Neutrophil (primary cell): ENCODE measurements around the gene C14orf119.

Experiments used
- H3K27ac ChIP-seq: fragments of 200-600 bp; sonication (generic); 2 replicates; pipeline ENCODE4 v1.5.1; 2016; ENCODE audit warnings: mild to moderate bottlenecking, moderate library complexity
- H3K27me3 ChIP-seq: fragments of 200-600 bp; sonication (generic); 2 replicates; pipeline ENCODE4 v1.6.0; 2016; ENCODE audit warnings: mild to moderate bottlenecking
- H3K36me3 ChIP-seq: fragments of 200-600 bp; sonication (generic); 2 replicates; pipeline ENCODE4 v1.5.1; 2017
- H3K4me1 ChIP-seq, 2 experiments: fragments of 200-600 bp in 1 of 2; sonication (generic) in 1 of 2; 1 replicate in 1 of 2; 2 replicates in 1 of 2; pipeline versions ENCODE4 v1.5.1 to v1.6.1; 2013 to 2016; ENCODE audit warnings: low read depth in 1 of 2, low read length in 1 of 2, mild to moderate bottlenecking in 1 of 2, moderate library complexity in 1 of 2; ENCODE audit not compliant: control insufficient read depth in 1 of 2, insufficient read depth in 1 of 2
- H3K4me3 ChIP-seq, 2 experiments: fragments of 200-600 bp in 1 of 2; sonication (generic) in 1 of 2; 1 replicate in 1 of 2; 2 replicates in 1 of 2; pipeline ENCODE4 v1.5.1; 2013 to 2016; ENCODE audit warnings: low read depth in 1 of 2, low read length in 1 of 2, mild to moderate bottlenecking in 1 of 2, moderate library complexity in 1 of 2
- H3K9me3 ChIP-seq: fragments of 200-600 bp; sonication (generic); 2 replicates; pipeline ENCODE4 v1.5.1; 2016
- CTCF ChIP-seq: fragments of 200-600 bp; sonication (generic); IDR thresholded peaks from 2 replicates; pipeline ENCODE4 v1.5.1; 2016; ENCODE audit warnings: antibody characterized with exemption

Gene C14orf119

GRCh38 chr14:23066368-23066767 is 28.9 kb upstream of the C14orf119 start:
- Histone ChIP-seq H3K36me3 (peaks cover 83% of the 10 kb centered on the region), H3K27me3 (no peaks in the 10 kb centered on the region), H3K4me3 (no peak overlapping the region), H3K4me1 (peaks cover 22 to 26% of the 10 kb centered on the region in 2 experiments), H3K9me3 (no peaks in the 10 kb centered on the region), H3K27ac (no peak overlapping the region)
- TF ChIP-seq CTCF = no peak

GRCh38 chr14:23066855-23067744 is 28.2 kb upstream of the C14orf119 start:
- Histone ChIP-seq H3K27me3 (no peaks in the 10 kb centered on the region), H3K36me3 (peaks cover 79% of the 10 kb centered on the region), H3K4me1 (peaks cover 29 to 34% of the 10 kb centered on the region in 2 experiments), H3K27ac (no peak overlapping the region), H3K9me3 (no peaks in the 10 kb centered on the region), H3K4me3 (no peak overlapping the region)
- no peak for TF ChIP-seq CTCF

- no peak for TF ChIP-seq CTCF
- peaks cover 33 to 37% of the 10 kb centered on the region in 2 experiments for H3K4me1 ChIP-seq
- no peaks in the 10 kb centered on the region for H3K9me3 ChIP-seq
- H3K4me3 ChIP-seq = no peak overlapping the region
- peaks cover 79% of the 10 kb centered on the region for H3K36me3 ChIP-seq
- H3K27me3 ChIP-seq = no peaks in the 10 kb centered on the region
- peak overlapping the region; percentile 66 for H3K27ac ChIP-seq
These were observed 27.2 kb upstream of the C14orf119 start for GRCh38 chr14:23067847-23068788.

- H3K4me1 ChIP-seq = peaks cover 33 to 37% of the 10 kb centered on the region in 2 experiments
- H3K4me3 ChIP-seq = no peak overlapping the region
- H3K27me3 ChIP-seq = no peaks in the 10 kb centered on the region
- TF ChIP-seq CTCF = peak; percentile 93
- H3K27ac ChIP-seq = peak overlapping the region; percentile 66
- no peaks in the 10 kb centered on the region for H3K9me3 ChIP-seq
- H3K36me3 ChIP-seq = peaks cover 79% of the 10 kb centered on the region
These were observed 26.4 kb upstream of the C14orf119 start for GRCh38 chr14:23068789-23069412.

- no peak overlapping the region for H3K4me3 ChIP-seq
- peaks cover 79% of the 10 kb centered on the region for H3K36me3 ChIP-seq
- no peaks in the 10 kb centered on the region for H3K27me3 ChIP-seq
- no peaks in the 10 kb centered on the region for H3K9me3 ChIP-seq
- TF ChIP-seq CTCF = no peak
- peak overlapping the region; percentile 66 for H3K27ac ChIP-seq
- peaks cover 33 to 37% of the 10 kb centered on the region in 2 experiments for H3K4me1 ChIP-seq
These were observed 25.9 kb upstream of the C14orf119 start for GRCh38 chr14:23069413-23069806.
